Ureter (tissue), 1 donor: ENCODE data around the gene LAMC3. TPM values are rescaled to one million over a fixed set of nuclear protein-coding genes. Genes with fewer than 3 reads are reported as not detected.
A peak's percentile ranks its signal among the peaks of the same experiment; 100 is the strongest.

ENCODE experiments used
- DNase-seq: peaks from one replicate; pipeline ENCODE4 v3.0.0-alpha.2; 2020; ENCODE audit warnings: low spot score
- total RNA-seq: library from RNA; stranded (reverse); gene quantifications from one replicate; pipeline ENCODE4 v1.2.4, GENCODE V29; 2023
- donor health status: DM: yes; HTN: yes; CAD: no.

LAMC3 gene
- total RNA-seq, 1 donor from 2014 or later = 50.6 TPM

DNA sequence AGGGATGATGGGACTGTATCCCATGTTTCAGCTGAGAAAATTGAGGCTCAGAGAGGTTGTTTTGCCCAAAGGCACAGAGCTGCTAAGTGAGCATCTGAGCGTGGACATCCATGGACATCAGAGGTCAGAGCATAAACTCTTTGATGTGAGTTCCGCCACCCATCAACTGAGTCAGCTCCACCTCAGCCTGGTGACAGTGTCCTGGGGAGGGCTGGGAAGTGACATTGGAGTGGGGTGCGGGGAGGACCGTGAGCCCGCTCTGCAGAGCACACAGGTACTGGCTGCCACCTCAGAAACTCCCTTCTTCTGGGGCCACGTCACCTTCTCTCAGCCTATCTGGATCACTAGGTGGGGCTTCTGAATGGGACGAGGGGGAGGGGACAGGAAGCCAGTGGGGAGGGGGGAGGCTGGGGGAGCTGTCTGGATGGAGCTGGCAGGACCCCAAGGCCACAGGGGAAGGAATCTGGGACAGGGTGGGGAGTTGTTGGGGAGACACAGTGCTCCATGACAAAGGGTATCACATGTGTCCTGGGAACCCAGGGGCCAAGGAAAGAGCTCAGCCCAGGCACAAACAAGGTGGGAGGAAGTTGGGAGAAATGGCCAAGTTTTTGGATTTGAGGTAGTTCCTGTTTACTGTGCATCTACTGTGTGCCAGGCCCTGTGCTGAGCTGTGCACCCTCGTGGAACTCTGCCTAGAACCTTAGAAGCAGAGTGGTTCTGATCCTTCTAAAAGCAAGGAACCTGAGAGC lies 2.5 kb downstream of the LAMC3 start:
- DNase-seq = no peak

DNA sequence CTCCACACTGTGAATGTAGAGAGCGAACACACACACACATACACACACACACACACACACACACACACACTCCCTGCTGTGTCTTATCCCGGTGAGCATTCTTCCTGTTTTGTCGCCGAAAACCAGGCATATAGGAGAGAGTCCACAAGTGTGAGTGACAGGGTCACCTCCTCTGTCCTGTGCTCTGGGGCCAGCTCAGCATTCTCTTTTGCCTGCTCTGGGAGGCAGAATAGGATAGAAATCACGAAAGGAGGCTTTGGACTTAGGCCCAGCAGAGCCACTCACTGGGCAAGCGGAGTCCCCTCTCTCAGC lies 3.0 kb downstream of the LAMC3 start:
- DNase-seq = no peak

DNA sequence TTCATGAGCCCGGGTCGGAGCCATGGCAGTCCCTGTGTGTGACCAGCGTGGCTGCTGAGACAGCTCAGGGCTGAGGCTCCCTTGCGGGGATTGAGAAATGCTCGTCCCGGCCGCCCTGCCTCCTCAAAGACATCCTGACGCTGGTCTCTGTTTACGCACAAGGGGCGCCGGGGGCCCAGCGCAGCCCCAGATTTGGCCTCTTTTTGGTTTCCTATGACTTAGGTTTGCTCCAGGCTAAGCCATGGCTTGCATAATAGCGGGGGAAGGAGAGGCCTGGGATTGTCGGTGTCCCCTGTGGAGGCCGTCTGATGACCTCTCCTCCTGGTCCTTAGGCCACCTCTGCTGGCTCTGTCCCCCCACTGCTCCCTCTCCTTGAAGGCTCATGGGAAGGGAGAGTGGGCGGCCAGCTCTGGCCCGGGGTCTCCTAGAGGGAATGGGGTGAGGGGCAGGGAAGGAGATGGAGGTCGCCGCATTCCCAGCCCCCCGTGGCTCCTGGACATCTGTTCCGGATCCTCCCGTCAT lies 3.5 kb downstream of the LAMC3 start:
- peak; percentile 57 for DNase-seq

DNA sequence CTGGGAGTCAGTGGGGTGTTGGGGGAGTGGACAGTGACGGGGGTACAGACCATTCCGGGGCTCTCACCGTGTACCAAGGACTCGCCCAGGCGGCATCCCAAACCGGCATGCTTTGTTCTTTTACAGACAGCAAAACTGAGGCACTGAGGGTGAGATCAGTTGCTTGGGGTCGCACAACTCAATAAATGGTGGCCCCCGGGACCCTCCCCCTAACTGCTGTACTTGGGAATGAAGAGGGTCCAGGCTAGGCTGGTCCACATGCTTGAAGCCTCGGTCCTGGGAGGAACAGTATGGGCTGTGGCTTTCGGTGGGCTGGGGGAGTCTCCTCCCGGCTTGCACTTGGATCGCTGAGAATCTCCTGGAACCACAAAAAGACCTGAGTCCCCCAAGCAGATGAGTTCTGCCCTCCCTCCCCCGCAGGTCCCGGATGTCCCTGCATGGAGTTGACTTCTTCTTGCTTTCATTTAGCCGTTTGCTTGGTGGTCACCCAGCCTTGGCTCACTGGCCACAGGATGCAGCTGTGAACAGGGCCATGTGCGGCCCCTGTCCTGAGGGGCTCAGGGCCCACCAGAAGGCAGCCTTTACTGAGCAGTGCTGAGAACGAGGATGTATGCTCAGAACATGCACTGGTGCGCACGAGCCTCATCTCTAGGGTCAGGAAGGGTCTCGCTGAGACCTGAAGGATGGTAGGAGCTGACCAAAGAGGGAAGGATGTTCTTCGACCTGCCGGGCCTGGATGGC lies 4.2 kb downstream of the LAMC3 start:
- no peak for DNase-seq

DNA sequence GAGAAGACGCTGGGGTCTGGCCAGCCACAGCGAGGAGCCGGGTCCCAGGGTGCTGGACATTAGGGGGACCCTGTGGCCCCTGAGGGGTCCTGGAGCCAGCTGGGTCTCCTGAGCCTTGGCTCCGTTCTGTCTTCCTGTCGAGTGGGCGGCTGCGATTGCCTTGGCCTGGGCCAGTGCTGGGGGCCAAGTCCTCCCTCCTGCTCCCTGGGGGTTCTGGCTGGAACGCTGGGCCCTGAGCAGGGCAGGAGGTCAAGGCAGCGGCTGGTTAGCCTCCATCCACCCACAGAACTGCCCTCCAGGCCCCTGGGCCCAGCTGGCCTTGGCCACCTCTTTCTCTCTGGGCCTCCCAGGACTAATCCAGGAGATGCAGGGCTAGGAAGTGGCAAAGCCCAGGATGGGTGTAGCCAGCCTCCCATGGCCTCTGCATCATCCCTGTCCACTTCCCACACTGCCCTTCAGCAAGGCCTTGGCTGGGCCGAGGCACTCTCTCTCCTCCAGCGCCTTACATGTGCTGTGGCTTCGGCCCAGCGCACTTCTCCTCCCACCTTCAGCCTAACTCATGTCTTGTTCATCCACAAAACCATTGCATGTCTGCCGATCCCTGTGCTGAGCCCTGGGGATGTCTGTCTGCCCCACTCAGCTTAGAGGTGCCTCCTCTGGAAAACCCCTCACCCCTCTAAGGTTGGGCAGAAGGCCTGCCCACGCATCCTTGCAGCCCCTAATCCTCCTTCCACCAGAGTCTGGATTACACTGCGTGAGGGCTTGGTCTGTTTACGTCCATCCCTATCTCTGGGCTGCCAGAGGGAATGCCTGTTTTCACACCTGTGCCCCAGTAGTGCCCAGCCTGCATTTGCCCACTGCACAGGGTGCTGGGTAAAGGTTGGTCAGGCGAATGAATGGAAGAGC lies 5.0 kb downstream of the LAMC3 start:
- no peak for DNase-seq

DNA sequence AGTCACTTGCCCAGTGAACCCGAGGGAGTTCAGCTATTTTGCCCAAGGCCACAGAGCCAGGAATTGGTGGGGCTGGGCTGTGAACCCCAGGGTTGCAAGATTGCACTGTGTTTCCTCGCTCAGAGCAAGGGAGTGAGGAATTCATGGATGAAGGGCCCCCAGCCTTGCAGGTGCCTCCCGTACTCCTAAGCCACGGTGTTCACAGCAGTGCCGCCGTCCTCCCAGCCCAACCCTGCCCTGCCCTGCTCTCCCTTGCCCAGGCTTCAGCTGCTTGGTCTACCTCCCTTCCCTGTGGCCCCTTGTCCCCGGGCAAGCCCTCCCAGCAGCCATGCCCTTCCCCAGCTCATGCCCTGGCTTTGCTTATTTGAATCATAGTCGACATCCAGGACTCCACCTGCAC lies 6.1 kb downstream of the LAMC3 start:
- DNase-seq = no peak

DNA sequence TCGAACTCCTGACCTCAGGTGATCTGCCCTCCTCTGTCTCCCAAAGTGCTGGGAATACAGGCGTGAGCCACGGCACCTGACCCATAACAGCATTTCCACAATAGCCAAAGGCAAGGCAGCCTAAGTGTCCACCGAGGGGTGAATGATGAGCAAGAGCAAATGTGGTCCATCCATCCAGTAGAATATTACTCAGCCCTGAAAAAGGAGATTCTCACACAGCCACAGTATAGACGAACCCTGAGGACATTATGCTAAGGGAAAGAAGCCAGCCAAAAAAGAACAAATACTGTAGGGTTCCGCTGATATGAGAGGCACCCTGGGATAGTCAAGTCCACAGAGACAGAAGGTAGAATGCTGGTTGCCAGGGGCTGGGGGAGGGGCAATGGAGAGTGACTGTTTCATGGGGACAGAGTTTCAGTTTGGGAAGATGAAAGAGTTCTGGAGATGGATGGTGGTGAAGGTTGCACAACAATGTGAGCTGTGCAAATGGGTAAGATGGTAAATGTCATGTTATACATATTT lies 7.0 kb downstream of the LAMC3 start:
- DNase-seq = no peak

DNA sequence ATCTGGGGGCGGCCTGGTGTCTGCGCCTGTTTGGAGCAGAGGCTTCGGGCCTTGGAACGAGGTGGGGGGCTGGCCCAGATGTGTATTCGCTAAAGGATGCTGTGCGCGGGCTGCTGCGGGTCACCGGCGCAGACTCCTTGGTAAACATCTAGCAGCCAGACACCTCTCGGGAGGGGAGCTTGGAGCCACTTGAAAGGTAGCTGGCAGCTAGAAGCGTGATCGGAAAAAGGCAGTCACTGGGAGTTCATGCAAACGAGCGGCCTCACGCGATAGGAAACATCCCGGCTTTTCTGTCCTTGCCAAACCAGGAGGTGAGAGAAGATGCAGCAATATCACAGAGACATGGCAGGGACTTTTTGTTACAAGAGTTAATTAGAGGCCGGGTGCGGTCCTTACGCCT lies 8.1 kb downstream of the LAMC3 start:
- DNase-seq = peak; percentile 63

DNA sequence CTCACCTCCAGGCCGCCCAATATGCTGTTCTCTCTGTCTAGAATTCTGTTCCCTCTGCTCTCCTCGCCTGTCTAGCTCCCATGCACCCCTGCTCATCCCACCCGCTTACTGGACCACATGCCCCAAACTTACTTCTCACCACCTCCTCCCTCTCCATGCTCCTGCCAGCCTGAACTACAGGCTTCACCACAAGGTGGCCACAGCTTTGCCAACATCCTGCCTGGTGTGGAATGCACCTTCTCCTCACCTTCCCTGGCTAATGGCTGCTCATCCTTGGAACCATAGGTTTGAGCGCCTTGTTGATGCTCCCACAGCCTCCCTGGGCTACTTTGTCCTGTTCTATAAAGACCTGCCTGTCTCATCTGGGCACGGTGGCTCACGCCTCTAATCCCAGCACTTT lies 9.6 kb downstream of the LAMC3 start:
- DNase-seq = no peak

DNA sequence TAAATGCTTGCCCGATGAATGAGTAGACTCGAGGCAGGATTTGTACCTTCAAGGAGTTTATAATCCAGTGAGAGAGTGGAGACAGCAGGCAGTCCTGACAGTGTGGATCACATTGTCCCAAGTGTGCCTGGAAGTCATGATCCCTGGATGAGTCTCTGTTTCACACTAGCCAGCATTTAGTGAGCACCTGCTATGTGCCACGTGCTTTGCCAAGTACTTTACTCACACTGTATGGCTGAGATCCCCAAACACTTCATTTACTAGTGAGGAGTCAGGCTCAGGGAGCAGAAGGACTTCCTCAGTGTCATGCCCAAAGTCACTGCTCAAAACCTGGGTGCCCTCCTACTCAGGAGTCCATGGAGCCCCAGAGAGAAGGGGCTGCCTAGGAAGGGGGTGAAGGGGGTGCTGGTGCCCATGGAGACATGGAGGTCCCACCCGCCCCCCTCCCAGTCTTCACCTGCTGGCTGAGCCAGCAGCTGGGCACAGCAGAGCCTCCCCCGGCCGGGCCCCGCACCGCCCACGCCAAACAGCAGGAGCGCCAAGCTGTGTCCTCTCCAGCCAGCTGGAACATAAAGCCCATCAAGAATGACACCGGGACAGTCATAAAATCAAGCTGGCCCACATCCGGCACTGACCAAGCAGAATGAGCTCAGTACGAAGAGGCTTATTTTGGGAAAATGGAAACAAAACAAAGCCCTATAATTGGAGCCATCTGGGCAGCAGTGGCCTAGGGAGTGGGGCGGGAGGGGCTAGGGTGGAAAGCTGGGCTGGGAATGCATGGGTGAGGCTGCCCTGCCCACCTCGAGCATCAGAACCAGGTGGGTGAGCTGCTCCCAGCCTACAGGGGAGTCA lies 10.6 kb downstream of the LAMC3 start:
- peak; percentile 81 for DNase-seq

DNA sequence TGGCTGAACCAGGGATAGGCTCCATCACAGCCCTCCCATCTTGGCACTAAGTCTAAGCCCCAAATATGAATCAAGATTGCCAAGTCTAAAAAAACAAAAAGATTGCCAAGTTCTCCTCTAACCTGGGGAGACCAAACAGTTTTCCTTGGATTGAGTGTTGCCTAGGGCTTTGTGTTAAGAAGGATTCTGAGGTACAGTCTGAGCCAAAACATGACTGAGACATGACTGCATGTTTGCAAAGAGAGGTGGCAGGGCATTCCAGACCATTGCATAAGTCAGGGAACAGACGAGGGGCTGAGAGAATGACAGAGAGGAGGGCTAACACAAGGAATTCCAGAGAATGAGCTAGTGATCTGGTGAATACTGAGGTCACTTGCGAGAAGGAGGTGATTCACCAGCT lies 11.4 kb downstream of the LAMC3 start:
- DNase-seq = no peak

DNA sequence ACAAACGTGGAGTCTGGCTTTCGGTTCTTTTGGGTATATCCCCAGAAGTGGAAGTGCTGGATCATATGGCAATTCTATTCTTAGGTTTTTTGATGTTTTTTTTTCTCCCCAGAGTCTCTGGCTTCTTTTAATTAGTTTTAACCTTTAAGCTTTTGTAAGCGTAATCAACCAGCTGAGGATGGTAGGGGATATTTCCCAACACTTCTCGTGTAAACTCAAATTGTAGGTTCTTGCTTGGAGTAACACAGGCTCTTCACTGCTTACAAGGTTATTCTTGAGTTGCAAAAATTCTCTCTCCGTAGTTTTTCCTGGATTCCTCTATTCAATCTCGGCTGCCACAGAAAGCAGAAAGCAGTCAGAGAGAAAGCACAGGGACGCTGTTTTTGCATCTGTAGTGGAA lies 11.9 kb downstream of the LAMC3 start:
- no peak for DNase-seq

DNA sequence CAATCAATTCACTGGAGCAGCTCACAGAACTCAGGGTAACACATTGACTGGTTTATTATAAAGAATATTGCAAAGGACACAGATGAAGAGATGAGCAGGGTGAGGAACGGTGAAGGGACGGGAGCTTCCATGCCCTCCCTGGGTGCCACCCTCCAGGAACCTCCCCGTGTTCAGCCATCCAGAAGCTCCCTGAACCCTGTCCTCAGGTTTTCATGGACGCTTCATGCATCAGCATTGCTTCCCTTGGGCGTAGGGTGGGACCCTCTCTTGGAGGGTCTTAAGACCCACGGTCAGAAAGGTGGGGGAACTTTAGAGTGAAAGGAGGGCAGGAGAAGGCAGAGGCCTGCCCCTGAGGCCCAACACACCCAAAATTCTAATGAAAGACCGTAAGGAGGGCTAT lies 12.8 kb downstream of the LAMC3 start:
- no peak for DNase-seq

DNA sequence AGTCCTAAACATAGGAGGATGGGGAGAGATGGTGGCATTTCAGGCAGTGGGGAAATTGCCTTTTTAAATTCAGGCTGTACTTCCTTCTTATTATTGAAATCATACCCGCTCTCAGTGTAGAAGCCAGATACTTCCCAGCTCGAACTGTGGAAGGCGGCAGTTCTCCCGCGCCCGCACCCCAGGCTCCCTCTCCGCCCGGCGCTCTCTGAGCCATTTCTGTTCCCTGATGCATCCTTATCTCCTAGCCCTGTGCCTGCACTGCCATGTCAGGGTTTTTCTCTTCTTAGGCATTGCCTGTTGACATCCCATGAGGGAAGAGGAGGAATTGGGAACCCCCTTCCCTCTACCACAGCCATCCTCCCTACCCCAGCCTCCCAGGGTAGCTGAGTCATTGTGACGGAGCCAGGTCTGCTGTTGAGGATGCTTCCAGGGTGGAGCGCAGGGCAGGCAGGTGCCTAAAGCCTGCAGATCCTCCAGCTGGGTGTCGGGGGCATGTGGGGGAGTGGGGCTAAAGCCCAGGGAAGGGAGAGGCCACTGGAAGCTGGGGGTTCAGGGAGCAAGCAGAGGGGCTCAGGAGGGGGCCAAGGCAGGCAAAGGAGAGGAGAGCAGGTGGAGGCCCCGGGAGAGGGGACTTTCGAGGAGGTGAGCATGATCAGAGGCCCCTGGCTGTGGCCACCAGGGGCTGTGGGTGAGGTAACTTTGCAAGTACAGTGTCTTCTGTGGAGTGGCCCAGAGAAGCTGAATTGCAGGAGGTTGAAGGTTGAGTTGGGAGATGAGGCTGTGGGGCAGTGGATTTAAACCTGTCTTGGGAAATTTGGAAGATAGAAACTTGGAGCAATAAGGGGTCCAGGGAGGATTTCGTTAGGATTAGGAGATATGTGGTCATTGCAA lies 16.2 kb downstream of the LAMC3 start:
- no peak for DNase-seq

DNA sequence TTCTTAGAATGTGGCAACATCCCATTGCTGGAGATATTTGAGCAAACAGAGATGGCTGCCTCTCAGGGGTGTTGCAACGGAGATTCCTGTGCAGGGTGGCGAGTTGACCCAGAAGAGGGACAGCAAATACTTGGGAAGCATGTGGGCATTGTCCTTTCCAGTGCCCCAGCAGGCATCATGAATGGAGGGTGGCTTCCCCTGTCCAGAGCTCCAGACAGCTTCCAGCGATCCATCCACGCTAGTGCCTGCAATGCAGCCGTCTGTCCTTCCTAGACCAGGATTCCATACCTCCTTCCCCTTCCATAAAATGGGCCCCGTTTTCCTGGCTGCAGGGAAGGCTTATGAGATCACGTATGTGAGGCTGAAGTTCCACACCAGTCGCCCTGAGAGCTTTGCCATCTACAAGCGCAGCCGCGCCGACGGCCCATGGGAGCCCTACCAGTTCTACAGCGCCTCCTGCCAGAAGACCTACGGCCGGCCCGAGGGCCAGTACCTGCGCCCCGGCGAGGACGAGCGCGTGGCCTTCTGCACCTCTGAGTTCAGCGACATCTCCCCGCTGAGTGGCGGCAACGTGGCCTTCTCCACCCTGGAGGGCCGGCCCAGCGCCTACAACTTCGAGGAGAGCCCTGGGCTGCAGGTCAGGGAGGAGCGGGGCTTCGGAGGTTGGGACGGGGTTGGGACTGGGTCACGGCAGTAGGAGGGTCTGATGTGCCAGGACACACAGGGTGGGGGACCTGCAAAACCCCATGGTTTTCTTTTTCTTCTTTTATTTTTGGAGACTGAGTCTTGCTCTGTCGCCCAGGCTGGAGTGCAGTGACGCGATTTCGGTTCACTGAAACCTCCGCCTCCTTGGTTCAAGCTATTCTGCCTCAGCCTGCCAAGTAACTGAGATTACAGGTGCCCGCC lies 17.2 kb downstream of the LAMC3 start:
- no peak for DNase-seq

DNA sequence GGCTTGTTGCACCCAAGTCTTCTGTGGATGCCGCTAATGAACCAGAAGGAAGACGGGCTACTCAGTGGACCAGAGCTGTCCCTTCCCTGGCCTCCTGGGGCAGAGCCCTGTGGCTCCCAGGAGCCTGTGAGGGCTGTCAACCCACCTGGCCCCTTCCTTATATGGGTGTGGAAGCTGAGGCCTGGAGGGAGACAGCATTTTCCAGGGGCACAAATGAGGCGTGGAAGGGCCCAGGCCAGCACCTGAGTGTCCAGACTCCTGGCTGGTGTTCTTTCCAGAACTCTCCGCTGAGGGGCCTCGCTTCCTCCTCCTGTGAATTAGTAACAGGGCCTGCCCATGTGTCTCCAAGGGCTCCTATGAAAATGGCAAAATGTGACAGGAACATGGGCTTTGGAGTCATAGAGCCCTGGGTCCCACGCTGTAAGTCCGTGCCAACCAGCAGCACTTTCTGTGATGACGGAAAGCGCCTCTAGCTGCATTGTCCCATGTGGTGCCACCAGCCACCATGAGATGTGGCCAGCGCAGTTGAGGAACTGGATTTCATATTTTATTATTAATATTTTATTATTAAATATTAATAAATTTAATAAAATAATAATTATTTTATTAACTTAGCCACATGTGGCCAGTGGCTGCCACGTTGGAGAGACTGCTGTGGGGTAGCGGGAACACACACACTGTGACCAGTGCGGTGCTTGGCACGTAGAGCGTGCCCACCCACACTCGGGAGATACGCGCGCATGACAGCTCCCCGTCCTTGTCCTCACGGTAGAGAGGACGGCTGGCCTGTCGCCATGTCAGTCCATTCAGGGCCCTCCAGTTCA lies 18.3 kb downstream of the LAMC3 start:
- DNase-seq = no peak

DNA sequence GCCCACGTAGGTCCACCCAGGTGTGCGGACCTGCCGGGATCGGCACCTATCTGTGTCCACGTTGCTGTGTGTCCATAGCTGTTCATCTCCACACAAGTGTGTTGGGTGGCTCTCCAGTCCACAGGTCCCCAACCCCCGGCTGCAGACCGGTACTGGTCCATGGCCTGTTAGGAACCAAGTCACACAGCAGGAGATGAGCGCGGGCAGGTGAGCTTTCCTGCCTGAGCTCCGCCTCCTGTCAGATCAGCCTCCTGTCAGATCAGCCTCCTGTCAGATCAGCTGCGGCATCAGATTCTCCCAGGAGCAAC lies 18.9 kb downstream of the LAMC3 start:
- no peak for DNase-seq

DNA sequence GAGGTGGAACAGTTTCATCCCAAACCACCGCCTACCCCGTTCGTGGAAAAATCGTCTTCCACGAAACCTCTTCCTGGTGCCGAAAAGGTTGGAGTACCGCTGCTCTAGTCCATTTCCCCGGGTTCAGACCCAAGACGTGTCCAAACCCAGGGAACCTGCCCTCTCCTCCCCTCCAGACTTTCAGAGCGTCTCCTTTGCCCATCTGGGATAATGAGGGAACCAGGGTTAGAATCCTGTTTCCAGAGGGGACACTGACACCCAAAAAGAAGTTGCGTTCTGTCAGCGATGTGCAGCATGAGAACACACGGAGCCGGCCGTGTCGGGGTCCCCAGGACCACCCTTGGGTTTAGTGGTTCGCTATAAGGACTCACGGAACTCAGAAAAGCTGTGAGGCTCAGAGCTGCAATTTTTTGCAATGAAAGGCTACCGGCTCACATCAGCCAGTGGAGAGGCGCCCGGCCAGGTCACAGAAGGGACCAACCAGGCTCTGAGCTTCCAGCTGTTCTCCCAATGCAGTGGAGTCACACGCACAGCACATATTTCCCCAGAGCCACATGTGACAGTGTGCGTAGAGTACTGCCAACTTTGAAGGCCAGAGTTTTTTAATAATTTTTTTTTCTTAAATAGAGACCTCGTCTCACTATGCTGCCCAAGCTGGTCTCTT lies 19.4 kb downstream of the LAMC3 start:
- DNase-seq = no peak
